MCF 10A (cell line): ENCODE measurements around the gene AHCYL1. TPM values are rescaled to one million over a fixed set of nuclear protein-coding genes. Genes with fewer than 3 reads are reported as not detected.

Experiments
- BruUV-seq: library from RNA; stranded (reverse); fragments of 400-500 nt; replicated peaks from 2 replicates; lab custom pipeline; 2021; lab: Mats Ljungman, UMichigan
- CTCF ChIA-PET: fragments of 300-600 bp; sonication (Branson Sonifier 250); formaldehyde crosslinking; extraction: SDS; loops from one replicate; lab custom pipeline; 2021; ENCODE audit warnings: antibody characterized with exemption, inconsistent platforms; lab: Yijun Ruan, JAX
- POLR2A ChIA-PET: fragments of 300-600, 350-650 bp; sonication (Branson Sonifier 250); formaldehyde crosslinking; extraction: SDS; loops from one replicate; lab custom pipeline; 2020; ENCODE audit warnings: antibody characterized with exemption, inconsistent platforms; lab: Yijun Ruan, JAX
- DNase-seq: peaks from one replicate; pipeline ENCODE4 v3.0.0-alpha.2; 2018; ENCODE audit not compliant: unreplicated experiment
- H3K27ac Mint-ChIP-seq: one replicate; pipeline ENCODE4 v1.8.0; 2022; ENCODE audit warnings: mild to moderate bottlenecking, low read depth, mixed read lengths; ENCODE audit not compliant: unreplicated experiment
- H3K27me3 Mint-ChIP-seq: one replicate; pipeline ENCODE4 v1.8.0; 2022; ENCODE audit warnings: mixed read lengths; ENCODE audit not compliant: insufficient read depth, unreplicated experiment
- H3K36me3 Mint-ChIP-seq: one replicate; pipeline ENCODE4 v1.8.0; 2022; ENCODE audit warnings: mild to moderate bottlenecking, moderate library complexity, mixed read lengths; ENCODE audit not compliant: insufficient read depth, unreplicated experiment
- H3K4me1 Mint-ChIP-seq: one replicate; pipeline ENCODE4 v1.8.0; 2022; ENCODE audit warnings: mixed read lengths; ENCODE audit not compliant: insufficient read depth, unreplicated experiment
- H3K4me3 Mint-ChIP-seq: one replicate; pipeline ENCODE4 v1.8.0; 2022; ENCODE audit warnings: mild to moderate bottlenecking, moderate library complexity, mixed read lengths; ENCODE audit not compliant: unreplicated experiment
- H3K9me3 Mint-ChIP-seq: one replicate; pipeline ENCODE4 v1.8.0; 2022; ENCODE audit warnings: mixed read lengths; ENCODE audit not compliant: unreplicated experiment
- CTCF ChIP-seq: fragments of 200-600 bp; IDR thresholded peaks from one replicate; pipeline ENCODE4 v1.8.0; 2022; ENCODE audit warnings: antibody characterized with exemption, mild to moderate bottlenecking; ENCODE audit not compliant: unreplicated experiment
- intact Hi-C: fragments of 100-400 bp; cut with micrococcal nuclease; formaldehyde crosslinking; loops from 2 replicates; pipeline ENCODE4 v1.14.1; 2022
- total RNA-seq: library from RNA; stranded (reverse); gene quantifications from 2 replicates; pipeline ENCODE4 v1.2.3, GENCODE V29; 2022

The AHCYL1 gene
- total RNA-seq, 1 experiment from 2014 or later: 104 TPM

GRCh38 chr1:110032327-110032726 lies 47.8 kb downstream of the AHCYL1 start:
- no peak overlapping the region for H3K27ac Mint-ChIP-seq
- no peak for DNase-seq
- CTCF ChIA-PET: interaction anchor here (0.6 to 4.0 kb wide), 8 partner anchors 21 to 432 kb away, joined by 3 to 20 read pairs (median 4); partner anchors contain the start of gene AHCYL1
- peaks cover 18% of the 10 kb centered on the region for H3K4me1 Mint-ChIP-seq
- no peak overlapping the region for H3K4me3 Mint-ChIP-seq
- no peak for TF ChIP-seq CTCF
- H3K36me3 Mint-ChIP-seq: no peaks in the 10 kb centered on the region
- no peaks in the 10 kb centered on the region for H3K9me3 Mint-ChIP-seq
- no TSS peak for BruUV-seq
- POLR2A ChIA-PET: no interaction called here
- intact Hi-C loops: no loop called here
- no peaks in the 10 kb centered on the region for H3K27me3 Mint-ChIP-seq

DNA sequence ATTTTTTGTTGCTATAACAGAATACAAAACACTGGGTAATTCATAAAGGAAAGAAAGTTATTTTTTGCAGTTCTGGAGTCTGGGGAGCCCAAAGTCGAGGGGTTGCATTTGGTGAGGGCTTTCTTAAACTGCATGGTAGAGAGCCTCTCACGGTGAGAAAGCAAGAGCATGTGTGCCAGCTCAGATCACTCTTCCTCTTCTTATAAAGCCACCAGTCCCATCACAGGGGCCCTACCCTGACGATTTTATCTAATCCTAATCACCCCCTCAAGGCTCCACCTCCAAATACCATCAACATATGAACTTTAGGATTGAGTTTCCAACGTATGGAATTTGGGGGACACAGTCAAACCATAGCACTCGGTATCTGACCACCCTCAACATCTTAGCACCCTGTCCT lies 48.9 kb downstream of the AHCYL1 start:
- no peak overlapping the region for H3K27ac Mint-ChIP-seq

DNA sequence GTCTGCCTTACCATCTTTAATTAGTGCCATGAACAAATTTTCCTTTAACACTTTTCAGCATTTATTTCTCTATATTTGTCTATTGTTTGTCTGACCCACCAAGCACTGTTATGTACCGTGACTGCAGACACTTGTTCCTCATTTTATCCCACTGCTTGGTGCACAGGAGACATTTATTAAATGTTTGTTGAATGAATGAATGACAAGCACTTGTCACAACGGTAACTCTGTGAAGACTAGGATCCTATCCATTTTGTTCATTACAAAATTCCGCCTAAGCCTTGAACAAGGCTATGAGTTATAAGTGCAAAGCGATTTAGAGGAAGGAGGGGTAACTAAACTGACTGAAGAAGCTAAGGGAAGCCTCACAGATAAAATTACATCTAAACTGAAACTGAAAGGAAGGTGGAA lies 49.5 kb downstream of the AHCYL1 start:
- no peak for DNase-seq
- ChIA-PET POLR2A (interaction anchor here (0.6 to 3.4 kb wide), 17 partner anchors 8 to 488 kb away, joined by 3 to 24 read pairs (median 5); partner anchors contain the start of genes AHCYL1, GNAI3 and RBM15), CTCF (interaction anchor here (1.0 to 4.0 kb wide), 5 partner anchors 9 to 71 kb away, joined by 4 to 20 read pairs (median 5); no protein-coding TSS in a partner anchor)
- TSS peak; percentile 85 for BruUV-seq
- Mint-ChIP-seq H3K36me3 (peaks cover 12% of the 10 kb centered on the region), H3K27me3 (no peaks in the 10 kb centered on the region), H3K9me3 (no peaks in the 10 kb centered on the region), H3K27ac (peak overlapping the region; percentile 94), H3K4me1 (peaks cover 18% of the 10 kb centered on the region), H3K4me3 (peak overlapping the region; percentile 97)
- TF ChIP-seq CTCF: no peak
- intact Hi-C loops: no loop called here

More for the DNA sequence above, 48.9 kb downstream of the AHCYL1 start:
- intact Hi-C loops: no loop called here
- no peak overlapping the region for H3K4me3 Mint-ChIP-seq
- no peak for TF ChIP-seq CTCF
- H3K9me3 Mint-ChIP-seq: no peaks in the 10 kb centered on the region
- H3K4me1 Mint-ChIP-seq: peaks cover 18% of the 10 kb centered on the region
- ChIA-PET CTCF (interaction anchor here (1.4 to 4.0 kb wide), 2 partner anchors 36 to 72 kb away, joined by 5 to 20 read pairs; no protein-coding TSS in a partner anchor), POLR2A (no interaction called here)
- BruUV-seq: no TSS peak
- no peaks in the 10 kb centered on the region for H3K27me3 Mint-ChIP-seq
- peaks cover 6% of the 10 kb centered on the region for H3K36me3 Mint-ChIP-seq
- no peak for DNase-seq

DNA sequence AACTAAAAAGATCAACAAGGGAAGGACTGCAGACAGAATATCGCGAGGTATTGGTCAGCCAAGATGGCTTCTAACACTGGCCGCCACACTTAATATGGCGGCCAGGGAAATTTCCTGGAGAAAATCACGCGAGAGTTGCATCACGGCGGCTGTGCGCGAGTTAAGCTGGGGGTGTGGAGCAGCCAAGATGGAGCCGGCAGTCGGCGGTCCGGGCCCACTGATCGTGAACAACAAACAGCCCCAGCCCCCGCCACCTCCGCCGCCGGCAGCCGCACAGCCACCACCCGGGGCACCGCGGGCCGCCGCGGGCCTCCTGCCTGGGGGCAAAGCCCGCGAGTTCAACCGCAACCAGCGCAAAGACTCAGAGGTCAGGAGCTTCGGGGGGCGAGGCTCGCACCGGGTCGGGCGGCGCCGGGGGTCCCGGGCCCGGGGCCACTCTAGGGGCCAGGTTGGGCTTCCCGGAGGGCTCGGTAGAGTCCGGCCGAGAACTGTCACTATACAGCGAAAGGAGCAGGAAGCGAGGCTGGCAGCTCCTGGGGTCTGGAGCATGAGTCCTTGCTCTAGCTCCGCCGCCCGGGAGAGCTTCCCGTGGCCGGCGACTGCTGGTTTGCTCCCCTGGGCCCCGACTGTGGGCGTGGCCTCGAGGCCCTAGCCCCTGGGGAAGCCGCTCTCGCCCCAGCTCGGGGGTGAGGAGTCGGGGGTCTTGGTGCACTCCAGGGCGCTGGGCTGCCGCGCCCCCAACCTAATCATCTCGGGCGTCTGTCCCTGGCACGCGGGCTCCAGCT lies 50.1 kb downstream of the AHCYL1 start, which contains the start of gene STRIP1:
Gene STRIP1, plus strand, starts transcription at position 174 of the 785 bp plus-strand sequence. Its CDS starts 14 bp downstream, at position 188.
- peaks cover 18% of the 10 kb centered on the region for H3K4me1 Mint-ChIP-seq
- H3K27me3 Mint-ChIP-seq: no peaks in the 10 kb centered on the region
- intact Hi-C loops: no loop called here
- no peaks in the 10 kb centered on the region for H3K9me3 Mint-ChIP-seq
- POLR2A ChIA-PET: interaction anchor here (0.6 to 3.4 kb wide), 23 partner anchors 8 to 489 kb away, joined by 3 to 24 read pairs (median 5); partner anchors contain the start of genes AHCYL1, GNAI3 and RBM15
- peaks cover 18% of the 10 kb centered on the region for H3K36me3 Mint-ChIP-seq
- H3K27ac Mint-ChIP-seq: peak within 1 kb of the TSS; percentile 94
- BruUV-seq: no TSS peak
- CTCF ChIA-PET: interaction anchor here (0.6 to 12.1 kb wide), 7 partner anchors 10 to 91 kb away, joined by 4 to 120 read pairs (median 5); no protein-coding TSS in a partner anchor
- peak within 1 kb of the TSS; percentile 97 for H3K4me3 Mint-ChIP-seq
- TF ChIP-seq CTCF: no peak
- peak; percentile 96 for DNase-seq
